Neural crest cell (in vitro differentiated cells): Measurements from ENCODE around the gene GDF2. TPM values are rescaled to one million over a fixed set of nuclear protein-coding genes. Genes with fewer than 3 reads are reported as not detected.

Experiments
- DNase-seq: peaks from one replicate; pipeline ENCODE4 v3.0.0; 2021; ENCODE audit warnings: low read depth, mixed read lengths, low spot score
- H3K27ac Mint-ChIP-seq: one replicate; pipeline ENCODE4 v1.8.0; 2021; ENCODE audit warnings: mild to moderate bottlenecking, mixed read lengths; ENCODE audit not compliant: unreplicated experiment
- H3K27me3 Mint-ChIP-seq: 2 replicates; pipeline ENCODE4 v1.8.0; 2021; ENCODE audit warnings: low read depth, mild to moderate bottlenecking, mixed read lengths
- H3K36me3 Mint-ChIP-seq: 2 replicates; pipeline ENCODE4 v1.8.0; 2021; ENCODE audit warnings: low read depth, mild to moderate bottlenecking, mixed read lengths
- H3K4me1 Mint-ChIP-seq: 2 replicates; pipeline ENCODE4 v1.8.0; 2021; ENCODE audit warnings: mixed read lengths
- H3K4me3 Mint-ChIP-seq: one replicate; pipeline ENCODE4 v1.8.0; 2021; ENCODE audit warnings: mild to moderate bottlenecking, mixed read lengths
- H3K9me3 Mint-ChIP-seq: 2 replicates; pipeline ENCODE4 v1.8.0; 2021; ENCODE audit warnings: mixed read lengths
- CTCF ChIP-seq: fragments of 200-600 bp; sonication (generic); conservative IDR thresholded peaks from 2 replicates; pipeline ENCODE4 v1.5.0; 2021; ENCODE audit warnings: antibody characterized with exemption, mild to moderate bottlenecking
- total RNA-seq: library from RNA; stranded (reverse); gene quantifications from 2 replicates; pipeline ENCODE4 v1.2.1, GENCODE V29; 2021

Gene GDF2
- total RNA-seq, 1 donor from 2014 or later: not detected

- H3K27ac Mint-ChIP-seq: no peak overlapping the region
Measured at GRCh38 chr10:47307381-47307780, 14.9 kb upstream of the GDF2 start.

GRCh38 chr10:47308775-47309174, 13.5 kb upstream of the GDF2 start:
- Mint-ChIP-seq H3K36me3 (no peaks in the 10 kb centered on the region), H3K4me1 (peaks cover 5% of the 10 kb centered on the region), H3K4me3 (no peak overlapping the region), H3K9me3 (no peaks in the 10 kb centered on the region), H3K27me3 (peaks cover 9% of the 10 kb centered on the region), H3K27ac (no peak overlapping the region)
- TF ChIP-seq CTCF: no peak
- DNase-seq: no peak

More at GRCh38 chr10:47307381-47307780, 14.9 kb upstream of the GDF2 start:
- Mint-ChIP-seq H3K4me1 (peaks cover 5% of the 10 kb centered on the region), H3K9me3 (no peaks in the 10 kb centered on the region), H3K36me3 (no peaks in the 10 kb centered on the region), H3K27me3 (peaks cover 15% of the 10 kb centered on the region), H3K4me3 (no peak overlapping the region)
- no peak for DNase-seq
- TF ChIP-seq CTCF: no peak

GRCh38 chr10:47309408-47310089, 12.7 kb upstream of the GDF2 start:
- no peaks in the 10 kb centered on the region for H3K9me3 Mint-ChIP-seq
- H3K27ac Mint-ChIP-seq: no peak overlapping the region
- peaks cover 6% of the 10 kb centered on the region for H3K27me3 Mint-ChIP-seq
- DNase-seq: no peak
- no peaks in the 10 kb centered on the region for H3K36me3 Mint-ChIP-seq
- no peak overlapping the region for H3K4me3 Mint-ChIP-seq
- TF ChIP-seq CTCF: peak; percentile 42
- peaks cover 5% of the 10 kb centered on the region for H3K4me1 Mint-ChIP-seq

GRCh38 chr10:47310090-47310505, 12.2 kb upstream of the GDF2 start:
- Mint-ChIP-seq H3K4me1 (peaks cover under 1% of the 10 kb centered on the region), H3K27me3 (peaks cover 6% of the 10 kb centered on the region), H3K9me3 (no peaks in the 10 kb centered on the region), H3K4me3 (no peak overlapping the region), H3K27ac (no peak overlapping the region), H3K36me3 (no peaks in the 10 kb centered on the region)
- no peak for DNase-seq
- no peak for TF ChIP-seq CTCF

- no peak for TF ChIP-seq CTCF
- Mint-ChIP-seq H3K4me3 (no peak overlapping the region), H3K36me3 (no peaks in the 10 kb centered on the region), H3K27me3 (peaks cover 6% of the 10 kb centered on the region), H3K9me3 (no peaks in the 10 kb centered on the region), H3K4me1 (peaks cover 4% of the 10 kb centered on the region), H3K27ac (no peak overlapping the region)
- no peak for DNase-seq
Measured at GRCh38 chr10:47311193-47311931, 10.9 kb upstream of the GDF2 start.
